HS-27A (cell line): Measurements from ENCODE around the gene WNK1.
A peak's percentile ranks its signal among the peaks of the same experiment; 100 is the strongest.

Experiments used
- DNase-seq: peaks from one replicate; pipeline ENCODE4 v3.0.0-alpha.2; 2012; ENCODE audit warnings: low read depth, missing footprints

WNK1 gene

GRCh38 chr12:951176-951575, 198.8 kb downstream of the WNK1 start:
- DNase-seq, result no peak

DNA sequence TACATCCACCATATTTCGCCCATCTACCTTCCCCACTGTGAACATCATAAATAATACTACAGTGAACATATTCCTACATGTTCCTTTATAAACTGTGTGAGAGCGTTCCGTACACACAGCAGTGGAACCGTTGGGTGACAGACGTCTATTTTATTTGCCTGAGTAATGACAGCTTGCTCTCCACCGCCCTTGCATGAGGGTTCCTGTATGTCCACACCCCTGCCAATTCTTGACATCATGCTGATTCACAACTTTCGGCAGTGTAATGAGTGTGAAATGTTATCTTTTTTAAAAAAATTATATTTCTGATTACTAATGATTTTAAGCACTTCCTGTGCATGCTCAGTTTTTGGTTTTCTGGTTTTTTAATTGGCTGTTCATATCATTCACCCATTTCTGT, 201.4 kb downstream of the WNK1 start:
- peak; percentile 82 for DNase-seq

DNA sequence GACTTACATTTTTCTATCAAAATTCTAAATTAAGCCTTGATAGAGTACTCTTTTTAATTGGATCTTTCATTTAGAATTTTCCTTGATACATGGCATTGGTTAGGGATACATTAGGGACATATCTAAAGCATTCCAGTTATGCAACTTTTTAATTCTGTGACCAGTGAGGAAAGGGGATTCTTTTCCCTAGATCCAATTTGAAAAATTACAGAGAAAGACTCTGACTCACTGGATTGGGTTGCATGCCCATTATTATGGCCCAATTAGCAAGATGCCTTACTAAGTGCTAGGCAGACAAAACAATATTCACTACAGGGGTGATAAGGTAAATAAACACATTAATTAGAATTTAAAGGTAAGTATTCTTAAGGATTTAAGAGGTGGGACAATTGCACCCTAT, 202.4 kb downstream of the WNK1 start:
- DNase-seq, result no peak

- DNase-seq, result no peak
These were observed 203.6 kb downstream of the WNK1 start for GRCh38 chr12:955939-956338.

- DNase-seq, result no peak
These were observed 206.3 kb downstream of the WNK1 start for GRCh38 chr12:958588-959123.
